ENCODE data around the gene SLC8B1.

DNA sequence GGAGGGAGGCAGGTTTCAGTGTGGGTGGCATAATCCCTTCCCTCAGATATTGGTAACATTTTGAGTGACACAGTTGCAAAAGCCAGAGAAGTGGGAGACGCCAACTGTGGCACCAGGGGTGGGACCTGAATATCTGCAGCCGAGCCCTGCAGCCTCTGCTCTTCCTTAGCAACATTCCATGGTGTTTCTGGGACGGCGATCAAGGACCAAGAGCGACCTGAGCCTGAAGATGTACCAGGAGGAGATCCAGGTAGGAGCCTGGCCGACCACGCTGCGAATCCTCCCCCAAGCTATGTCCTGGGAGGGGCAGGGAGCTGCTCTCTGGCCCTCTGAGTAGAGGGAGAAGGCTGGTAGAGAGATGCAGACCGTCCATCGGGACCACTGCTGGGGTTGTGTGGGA lies 41.8 kb downstream of the SLC8B1 start:
- no peak for TF ChIP-seq EZH2 (IDR thresholded peaks at IDR 0.05; ENCODE audit: borderline replicate concordance, low read length)
- TF ChIP-seq, protein P1, sequence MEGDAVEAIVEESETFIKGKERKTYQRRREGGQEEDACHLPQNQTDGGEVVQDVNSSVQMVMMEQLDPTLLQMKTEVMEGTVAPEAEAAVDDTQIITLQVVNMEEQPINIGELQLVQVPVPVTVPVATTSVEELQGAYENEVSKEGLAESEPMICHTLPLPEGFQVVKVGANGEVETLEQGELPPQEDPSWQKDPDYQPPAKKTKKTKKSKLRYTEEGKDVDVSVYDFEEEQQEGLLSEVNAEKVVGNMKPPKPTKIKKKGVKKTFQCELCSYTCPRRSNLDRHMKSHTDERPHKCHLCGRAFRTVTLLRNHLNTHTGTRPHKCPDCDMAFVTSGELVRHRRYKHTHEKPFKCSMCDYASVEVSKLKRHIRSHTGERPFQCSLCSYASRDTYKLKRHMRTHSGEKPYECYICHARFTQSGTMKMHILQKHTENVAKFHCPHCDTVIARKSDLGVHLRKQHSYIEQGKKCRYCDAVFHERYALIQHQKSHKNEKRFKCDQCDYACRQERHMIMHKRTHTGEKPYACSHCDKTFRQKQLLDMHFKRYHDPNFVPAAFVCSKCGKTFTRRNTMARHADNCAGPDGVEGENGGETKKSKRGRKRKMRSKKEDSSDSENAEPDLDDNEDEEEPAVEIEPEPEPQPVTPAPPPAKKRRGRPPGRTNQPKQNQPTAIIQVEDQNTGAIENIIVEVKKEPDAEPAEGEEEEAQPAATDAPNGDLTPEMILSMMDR (IDR thresholded peaks at IDR 0.05; ENCODE audit: low read length) = no peak
